ENCODE results near the gene QKI. TPM values are rescaled to one million over a fixed set of nuclear protein-coding genes. Genes with fewer than 3 reads are reported as not detected.

QKI gene
- total and polyA plus RNA-seq, 8 donors = 136 to 195 (median 158) TPM

DNA sequence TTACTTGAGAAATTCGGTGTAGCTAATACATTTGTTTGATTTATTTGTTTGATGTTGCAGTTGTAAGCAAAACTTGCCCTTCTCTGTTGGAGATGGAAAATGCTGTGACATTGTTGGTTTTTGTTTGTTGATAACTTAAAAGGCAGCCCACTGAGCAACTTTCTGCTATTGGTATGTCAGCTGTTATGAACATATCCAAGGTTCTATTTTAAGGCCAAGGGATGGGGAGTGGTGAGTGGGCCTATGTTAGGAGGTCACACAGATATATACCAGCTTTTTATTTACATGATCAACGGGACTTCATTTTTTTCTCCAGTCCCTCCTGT is 5.7 kb downstream of the QKI start:
- H3K4me3 ChIP-seq = peak overlapping the region in 1 of 2 donors; percentile 18

DNA sequence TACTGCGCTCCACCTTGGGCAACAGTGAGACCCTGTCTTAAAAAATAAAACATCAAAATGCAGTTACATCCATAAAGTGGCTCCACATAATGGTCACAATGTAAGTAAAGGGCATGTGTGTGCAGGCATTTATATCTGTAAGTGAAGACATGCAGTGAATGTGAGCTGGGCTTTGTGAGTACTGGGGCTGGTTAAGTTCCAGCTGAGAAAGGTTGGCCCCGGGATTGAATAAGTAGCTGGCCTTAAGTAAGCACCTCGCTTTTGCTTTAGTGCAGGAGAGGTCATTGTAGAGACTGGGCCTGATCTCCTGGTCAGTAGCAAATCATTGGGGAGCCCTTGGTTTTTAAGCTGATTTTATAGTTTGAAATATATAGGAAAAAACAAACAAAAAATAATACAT is 8.0 kb downstream of the QKI start:
- ATAC-seq (peak; percentile 20), DNase-seq (no peak)
- Histone ChIP-seq H3K27me3 (no peaks in the 10 kb centered on the region), H3K27ac (peak overlapping the region in 1 of 2 donors; percentile 30), H3K9me3 (no peaks in the 10 kb centered on the region), H3K4me1 (peaks cover 32 to 99% of the 10 kb centered on the region in 2 donors), H3K4me3 (no peak overlapping the region), H3K36me3 (no peaks in the 10 kb centered on the region)
- intact Hi-C loops (cut with DNase I) = no loop called here
- TF ChIP-seq, protein P1, sequence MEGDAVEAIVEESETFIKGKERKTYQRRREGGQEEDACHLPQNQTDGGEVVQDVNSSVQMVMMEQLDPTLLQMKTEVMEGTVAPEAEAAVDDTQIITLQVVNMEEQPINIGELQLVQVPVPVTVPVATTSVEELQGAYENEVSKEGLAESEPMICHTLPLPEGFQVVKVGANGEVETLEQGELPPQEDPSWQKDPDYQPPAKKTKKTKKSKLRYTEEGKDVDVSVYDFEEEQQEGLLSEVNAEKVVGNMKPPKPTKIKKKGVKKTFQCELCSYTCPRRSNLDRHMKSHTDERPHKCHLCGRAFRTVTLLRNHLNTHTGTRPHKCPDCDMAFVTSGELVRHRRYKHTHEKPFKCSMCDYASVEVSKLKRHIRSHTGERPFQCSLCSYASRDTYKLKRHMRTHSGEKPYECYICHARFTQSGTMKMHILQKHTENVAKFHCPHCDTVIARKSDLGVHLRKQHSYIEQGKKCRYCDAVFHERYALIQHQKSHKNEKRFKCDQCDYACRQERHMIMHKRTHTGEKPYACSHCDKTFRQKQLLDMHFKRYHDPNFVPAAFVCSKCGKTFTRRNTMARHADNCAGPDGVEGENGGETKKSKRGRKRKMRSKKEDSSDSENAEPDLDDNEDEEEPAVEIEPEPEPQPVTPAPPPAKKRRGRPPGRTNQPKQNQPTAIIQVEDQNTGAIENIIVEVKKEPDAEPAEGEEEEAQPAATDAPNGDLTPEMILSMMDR (IDR thresholded peaks at IDR 0.05) = no peak

More for the DNA sequence above, 5.7 kb downstream of the QKI start:
- Histone ChIP-seq H3K9me3 (no peaks in the 10 kb centered on the region), H3K27ac (peak overlapping the region; percentile 10 to 57), H3K4me1 (peaks cover 27 to 82% of the 10 kb centered on the region in 2 donors), H3K36me3 (no peaks in the 10 kb centered on the region), H3K27me3 (no peaks in the 10 kb centered on the region)
- intact Hi-C loops (cut with DNase I) = no loop called here
- TF ChIP-seq, protein P1 (IDR thresholded peaks at IDR 0.05) = no peak
- DNase-seq (no peak), ATAC-seq (no peak)

DNA sequence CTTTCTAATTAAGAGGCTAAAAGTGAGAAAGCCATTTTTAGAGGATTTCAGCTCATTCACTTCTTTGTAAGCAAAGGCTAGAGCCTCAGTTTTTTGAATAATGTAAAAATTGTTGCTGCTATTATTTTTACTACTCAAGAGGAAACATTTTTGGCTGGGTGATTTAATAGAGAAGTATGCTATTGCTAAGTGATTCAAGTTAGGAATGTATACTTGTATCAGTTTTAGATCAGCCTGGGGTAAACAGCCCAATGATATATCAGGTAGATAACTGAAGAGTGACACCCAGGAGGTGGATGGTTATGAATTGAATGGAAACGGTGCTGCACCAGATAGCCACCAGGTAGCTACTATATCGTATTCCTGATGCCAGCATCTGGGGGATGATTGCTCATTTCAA is 9.2 kb downstream of the QKI start:
- H3K27ac ChIP-seq = peak overlapping the region in 1 of 2 donors; percentile 30
- peaks cover 36 to 99% of the 10 kb centered on the region in 2 donors for H3K4me1 ChIP-seq
- intact Hi-C loops (cut with DNase I) = no loop called here

DNA sequence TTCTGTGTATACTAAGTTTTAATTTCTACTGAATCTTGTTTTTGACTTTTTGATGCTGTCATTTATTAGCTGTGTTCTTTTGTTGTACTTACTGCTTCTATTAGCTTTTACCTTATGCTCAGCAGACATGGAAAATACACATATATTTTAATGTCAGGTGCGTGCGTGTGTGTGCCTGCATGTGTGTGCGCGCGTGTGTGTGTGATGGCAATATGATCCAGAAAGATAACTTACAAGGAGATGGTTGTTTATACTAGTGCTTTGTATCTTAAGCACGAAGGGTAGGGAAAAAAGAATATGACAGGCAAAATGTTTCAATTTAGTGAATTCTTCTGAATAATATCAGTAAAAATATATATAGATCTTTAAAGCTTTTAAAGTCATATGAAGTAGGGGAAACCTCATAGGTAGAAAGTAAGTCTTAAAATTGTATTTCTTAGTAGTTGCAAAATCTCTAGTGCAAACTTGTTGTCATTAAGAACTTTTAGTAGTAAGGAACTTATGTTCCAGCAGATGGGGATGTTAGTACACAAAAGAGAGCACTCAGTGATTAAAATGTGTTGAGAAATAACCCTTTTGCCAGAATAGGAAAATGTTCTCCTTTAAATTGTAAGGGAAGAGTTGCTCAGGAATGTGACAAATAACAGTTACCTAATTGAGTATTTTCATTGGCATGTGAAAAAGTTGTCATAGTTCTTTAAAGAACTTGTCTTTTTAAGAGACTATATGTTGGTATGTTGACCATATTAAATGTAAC is 13.2 kb downstream of the QKI start:
- ATAC-seq (peak; percentile 66), DNase-seq (peak in 2 of 4 donors; percentile 64 to 71)
- Histone ChIP-seq H3K4me3 (no peak overlapping the region), H3K4me1 (peaks cover 22 to 97% of the 10 kb centered on the region in 2 donors), H3K27ac (no peak overlapping the region), H3K9me3 (no peaks in the 10 kb centered on the region), H3K36me3 (no peaks in the 10 kb centered on the region), H3K27me3 (no peaks in the 10 kb centered on the region)
- intact Hi-C loops (cut with DNase I) = no loop called here
- TF ChIP-seq, protein P1 (IDR thresholded peaks at IDR 0.05) = peak in 1 of 2 donors; percentile 36

More for the DNA sequence above, 9.2 kb downstream of the QKI start:
- TF ChIP-seq, protein P1 (IDR thresholded peaks at IDR 0.05) = no peak
- DNase-seq (no peak), ATAC-seq (no peak)
- Histone ChIP-seq H3K27me3 (no peaks in the 10 kb centered on the region), H3K4me3 (no peak overlapping the region), H3K9me3 (no peaks in the 10 kb centered on the region), H3K36me3 (no peaks in the 10 kb centered on the region)

DNA sequence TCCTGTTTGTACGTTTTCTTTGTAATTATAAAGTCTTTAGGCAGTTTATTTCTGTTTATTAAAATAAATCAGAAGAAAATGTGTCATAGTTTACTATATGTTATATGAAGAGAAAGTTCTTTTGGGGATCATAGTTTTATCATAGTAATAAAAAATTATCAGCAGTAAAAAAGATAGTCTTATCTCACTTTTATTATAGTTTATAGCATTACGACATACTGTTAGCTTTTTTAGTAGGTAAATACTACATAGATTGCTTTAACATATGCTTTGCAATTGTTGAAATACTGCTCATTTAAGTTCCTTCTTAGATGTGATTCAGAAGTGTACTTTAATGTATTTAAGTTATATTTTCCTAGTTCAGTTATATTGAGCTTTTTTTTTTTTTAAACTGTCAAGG is 13.9 kb downstream of the QKI start:
- DNase-seq = no peak

More for the DNA sequence above, 13.9 kb downstream of the QKI start:
- no peak overlapping the region for H3K4me3 ChIP-seq
- H3K9me3 ChIP-seq = no peaks in the 10 kb centered on the region
- H3K4me1 ChIP-seq = peaks cover 21 to 96% of the 10 kb centered on the region in 2 donors
- H3K27me3 ChIP-seq = no peaks in the 10 kb centered on the region
- intact Hi-C loops (cut with DNase I) = no loop called here
- TF ChIP-seq, protein P1 (IDR thresholded peaks at IDR 0.05) = no peak
- H3K36me3 ChIP-seq = no peaks in the 10 kb centered on the region
- H3K27ac ChIP-seq = no peak overlapping the region
- no peak for ATAC-seq
